PC-9 (cell line): ENCODE measurements around the gene EVL. TPM values are rescaled to one million over a fixed set of nuclear protein-coding genes. Genes with fewer than 3 reads are reported as not detected.

ENCODE experiments used
- BruUV-seq: library from RNA; stranded (reverse); fragments of 400-500 nt; replicated peaks from 2 replicates; lab custom pipeline; 2021; lab: Mats Ljungman, UMichigan
- CTCF ChIA-PET: fragments of 300-600 bp; sonication (Branson Sonifier 250); formaldehyde crosslinking; loops from one replicate; lab custom pipeline; 2022; ENCODE audit warnings: antibody characterized with exemption; lab: Charles Lee
- POLR2A ChIA-PET: fragments of 300-600 bp; sonication (Branson Sonifier 250); formaldehyde crosslinking; loops from one replicate; lab custom pipeline; 2022; ENCODE audit warnings: antibody characterized with exemption; ENCODE audit not compliant: unreplicated experiment; lab: Charles Lee
- DNase-seq, 2 experiments: peaks; one replicate each; pipeline versions ENCODE4 v3.0.0 to v3.0.0-alpha.2; 2015 to 2022; ENCODE audit warnings: mixed read lengths in 1 of 2
- H2AFZ ChIP-seq: fragments of 200-600 bp; sonication (generic); 2 replicates; pipeline ENCODE4 v1.8.1; 2017; ENCODE audit warnings: antibody characterized with exemption
- H3F3A ChIP-seq: fragments of 200-600 bp; sonication (generic); 2 replicates; pipeline ENCODE4 v1.8.1; 2017; ENCODE audit warnings: antibody characterized with exemption, mild to moderate bottlenecking, low read depth; ENCODE audit not compliant: insufficient read depth
- H3K27ac ChIP-seq: fragments of 200-600 bp; sonication (generic); 2 replicates; pipeline ENCODE4 v1.6.1; 2016; ENCODE audit warnings: mixed run types
- H3K27me3 ChIP-seq: fragments of 200-600 bp; sonication (generic); 2 replicates; pipeline ENCODE4 v1.6.1; 2016; ENCODE audit warnings: low read depth, mixed run types; ENCODE audit not compliant: insufficient read depth
- H3K36me3 ChIP-seq: fragments of 200-600 bp; sonication (generic); 2 replicates; pipeline ENCODE4 v1.6.1; 2016; ENCODE audit warnings: low read depth, mixed run types
- H3K4me1 ChIP-seq: fragments of 200-600 bp; sonication (generic); replicated peaks from 2 replicates; pipeline ENCODE4 v1.6.1; 2016; ENCODE audit warnings: mixed run types; ENCODE audit not compliant: insufficient read depth
- H3K4me2 ChIP-seq: fragments of 200-600 bp; sonication (generic); 2 replicates; pipeline ENCODE4 v1.6.1; 2017; ENCODE audit warnings: mixed run types
- H3K4me3 ChIP-seq: fragments of 200-600 bp; sonication (generic); 2 replicates; pipeline ENCODE4 v1.6.1; 2016; ENCODE audit warnings: mixed run types
- H3K79me2 ChIP-seq: fragments of 200-600 bp; sonication (generic); 2 replicates; pipeline ENCODE4 v1.6.1; 2017; ENCODE audit warnings: low read depth, mixed run types
- H3K9me2 ChIP-seq: fragments of 200-600 bp; sonication (generic); 2 replicates; pipeline ENCODE4 v1.8.1; 2017; ENCODE audit warnings: mild to moderate bottlenecking; ENCODE audit not compliant: insufficient read depth
- H3K9me3 ChIP-seq: fragments of 200-600 bp; sonication (generic); 2 replicates; pipeline ENCODE4 v1.8.1; 2016; ENCODE audit warnings: low read depth; ENCODE audit not compliant: insufficient read depth
- H4K20me1 ChIP-seq: fragments of 200-600 bp; sonication (generic); 2 replicates; pipeline ENCODE4 v1.8.1; 2017; ENCODE audit not compliant: insufficient read depth
- EZH2 ChIP-seq: fragments of 200-600 bp; sonication (generic); IDR thresholded peaks from 2 replicates; pipeline ENCODE4 v1.8.0; 2017; ENCODE audit warnings: antibody characterized with exemption, low read depth
- intact Hi-C: fragments of 100-400 bp; cut with micrococcal nuclease; formaldehyde crosslinking; loops from one replicate; pipeline ENCODE4 v1.10.0; 2022; ENCODE audit not compliant: unreplicated experiment
- total RNA-seq: library from RNA; stranded (reverse); gene quantifications from 2 replicates; pipeline ENCODE4 v1.2.3, GENCODE V29; 2021
- TF ChIP-seq, protein P1 (sequence below): fragments of 200-600 bp; sonication (generic); conservative IDR thresholded peaks from 2 replicates; pipeline ENCODE4 v1.6.1; 2017; ENCODE audit warnings: mixed run types, antibody characterized with exemption, mild to moderate bottlenecking, moderate library complexity

Gene EVL
- total RNA-seq, 1 experiment from 2014 or later: 5.9 TPM

DNA sequence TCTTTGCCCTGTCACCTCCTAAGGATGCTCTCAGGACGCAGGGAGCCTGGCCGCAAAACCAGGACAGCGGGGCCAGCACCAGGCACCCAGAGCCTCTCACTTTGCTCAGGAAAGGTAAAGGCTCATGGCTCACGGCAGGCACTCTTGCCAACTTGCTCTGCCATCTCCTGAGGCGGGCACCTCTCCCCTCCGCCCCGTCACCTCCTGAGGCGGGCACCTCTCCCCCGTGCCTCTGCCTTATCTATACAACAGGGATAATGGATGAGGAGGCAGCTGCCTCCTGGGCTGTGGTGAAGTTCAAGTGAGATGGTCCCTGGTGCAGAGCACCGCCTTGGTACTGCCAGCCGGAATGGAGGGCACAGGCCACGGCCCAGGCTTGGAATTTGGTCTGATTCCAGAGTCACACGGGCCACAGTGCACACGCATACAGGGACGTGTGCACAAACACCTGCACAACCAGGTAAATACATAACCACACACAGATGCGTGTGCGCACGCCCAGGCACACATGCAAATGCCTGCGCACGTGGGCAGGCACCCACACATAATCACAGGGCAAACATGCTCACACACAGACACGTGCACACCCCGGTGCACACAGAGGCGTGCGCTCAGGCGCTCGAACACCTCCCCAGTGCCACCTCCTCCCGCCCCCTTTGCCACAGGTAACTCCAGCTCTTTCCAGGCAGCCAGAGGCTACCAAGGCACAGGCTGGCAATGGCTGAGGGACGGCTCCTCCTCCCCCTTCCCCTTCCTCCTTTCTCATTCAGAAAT is 82.7 kb downstream of the EVL start:
- Histone ChIP-seq H3K27ac (no peak overlapping the region), H3K9me2 (no peaks in the 10 kb centered on the region), H2AFZ (no peak overlapping the region), H3K4me1 (peaks cover 18% of the 10 kb centered on the region), H3K4me2 (no peak overlapping the region), H3K36me3 (no peaks in the 10 kb centered on the region), H3K27me3 (no peaks in the 10 kb centered on the region), H3K9me3 (no peaks in the 10 kb centered on the region), H4K20me1 (no peaks in the 10 kb centered on the region), H3F3A (no peaks in the 10 kb centered on the region), H3K4me3 (no peak overlapping the region), H3K79me2 (no peaks in the 10 kb centered on the region)
- TF ChIP-seq EZH2: no peak
- TF ChIP-seq, protein P1, sequence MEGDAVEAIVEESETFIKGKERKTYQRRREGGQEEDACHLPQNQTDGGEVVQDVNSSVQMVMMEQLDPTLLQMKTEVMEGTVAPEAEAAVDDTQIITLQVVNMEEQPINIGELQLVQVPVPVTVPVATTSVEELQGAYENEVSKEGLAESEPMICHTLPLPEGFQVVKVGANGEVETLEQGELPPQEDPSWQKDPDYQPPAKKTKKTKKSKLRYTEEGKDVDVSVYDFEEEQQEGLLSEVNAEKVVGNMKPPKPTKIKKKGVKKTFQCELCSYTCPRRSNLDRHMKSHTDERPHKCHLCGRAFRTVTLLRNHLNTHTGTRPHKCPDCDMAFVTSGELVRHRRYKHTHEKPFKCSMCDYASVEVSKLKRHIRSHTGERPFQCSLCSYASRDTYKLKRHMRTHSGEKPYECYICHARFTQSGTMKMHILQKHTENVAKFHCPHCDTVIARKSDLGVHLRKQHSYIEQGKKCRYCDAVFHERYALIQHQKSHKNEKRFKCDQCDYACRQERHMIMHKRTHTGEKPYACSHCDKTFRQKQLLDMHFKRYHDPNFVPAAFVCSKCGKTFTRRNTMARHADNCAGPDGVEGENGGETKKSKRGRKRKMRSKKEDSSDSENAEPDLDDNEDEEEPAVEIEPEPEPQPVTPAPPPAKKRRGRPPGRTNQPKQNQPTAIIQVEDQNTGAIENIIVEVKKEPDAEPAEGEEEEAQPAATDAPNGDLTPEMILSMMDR: no peak
- intact Hi-C loops: no loop called here
- POLR2A ChIA-PET: no interaction called here
- DNase-seq: no peak
- no TSS peak for BruUV-seq
- CTCF ChIA-PET: no interaction called here

DNA sequence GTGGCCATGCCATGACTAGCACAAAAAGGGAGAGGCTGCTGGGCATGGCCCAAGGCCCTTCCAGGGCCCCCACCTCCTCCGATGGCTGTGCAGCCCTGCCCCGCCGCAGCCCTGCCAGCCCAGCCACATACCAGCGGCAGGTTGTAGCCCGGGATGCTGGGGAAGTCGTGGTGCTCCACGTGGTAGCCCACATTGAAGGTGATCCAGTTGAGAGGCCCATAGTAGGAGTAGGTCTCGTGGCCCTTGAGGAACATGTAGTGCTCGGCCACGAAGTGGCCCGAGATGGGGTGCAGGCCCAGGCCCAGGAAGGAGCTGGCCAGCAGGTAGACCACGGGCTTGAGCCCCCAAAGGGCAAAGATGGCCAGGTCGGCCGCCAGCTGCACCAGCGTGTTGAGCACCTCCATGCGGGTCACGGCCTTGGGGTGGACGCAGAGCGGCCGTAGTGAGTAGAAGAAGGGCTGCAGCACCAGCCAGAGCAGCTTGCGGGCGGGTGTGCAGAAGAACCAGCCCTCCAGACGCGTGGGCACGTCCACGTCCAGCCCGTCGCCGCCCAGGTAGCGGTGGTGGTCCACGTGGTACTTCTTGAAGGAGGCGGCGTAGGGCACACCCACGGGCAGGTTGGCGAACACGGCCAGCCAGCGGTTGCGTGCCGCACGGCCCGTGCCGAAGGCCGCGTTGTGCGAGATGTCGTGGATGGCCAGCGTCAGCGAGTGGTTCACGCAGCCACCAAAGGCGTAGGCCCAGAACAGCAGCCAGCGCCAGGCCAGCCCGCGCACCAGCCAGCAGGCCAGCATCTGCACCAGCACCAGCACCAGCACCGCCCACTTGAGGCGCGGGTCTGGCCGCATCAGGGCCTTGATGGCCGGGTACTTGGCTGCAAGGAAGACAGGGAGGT is 83.9 kb downstream of the EVL start:
- POLR2A ChIA-PET: no interaction called here
- no TSS peak for BruUV-seq
- Histone ChIP-seq H3K4me3 (no peak overlapping the region), H3K27me3 (no peaks in the 10 kb centered on the region), H3K4me1 (peaks cover 14% of the 10 kb centered on the region), H3K9me3 (no peaks in the 10 kb centered on the region), H3K36me3 (no peaks in the 10 kb centered on the region), H3K27ac (no peak overlapping the region), H4K20me1 (no peaks in the 10 kb centered on the region), H2AFZ (no peak overlapping the region), H3K9me2 (no peaks in the 10 kb centered on the region), H3K4me2 (no peak overlapping the region), H3K79me2 (no peaks in the 10 kb centered on the region), H3F3A (no peaks in the 10 kb centered on the region)
- TF ChIP-seq, protein P1: no peak
- TF ChIP-seq EZH2: no peak
- CTCF ChIA-PET: no interaction called here
- no peak for DNase-seq
- intact Hi-C loops: no loop called here

DNA sequence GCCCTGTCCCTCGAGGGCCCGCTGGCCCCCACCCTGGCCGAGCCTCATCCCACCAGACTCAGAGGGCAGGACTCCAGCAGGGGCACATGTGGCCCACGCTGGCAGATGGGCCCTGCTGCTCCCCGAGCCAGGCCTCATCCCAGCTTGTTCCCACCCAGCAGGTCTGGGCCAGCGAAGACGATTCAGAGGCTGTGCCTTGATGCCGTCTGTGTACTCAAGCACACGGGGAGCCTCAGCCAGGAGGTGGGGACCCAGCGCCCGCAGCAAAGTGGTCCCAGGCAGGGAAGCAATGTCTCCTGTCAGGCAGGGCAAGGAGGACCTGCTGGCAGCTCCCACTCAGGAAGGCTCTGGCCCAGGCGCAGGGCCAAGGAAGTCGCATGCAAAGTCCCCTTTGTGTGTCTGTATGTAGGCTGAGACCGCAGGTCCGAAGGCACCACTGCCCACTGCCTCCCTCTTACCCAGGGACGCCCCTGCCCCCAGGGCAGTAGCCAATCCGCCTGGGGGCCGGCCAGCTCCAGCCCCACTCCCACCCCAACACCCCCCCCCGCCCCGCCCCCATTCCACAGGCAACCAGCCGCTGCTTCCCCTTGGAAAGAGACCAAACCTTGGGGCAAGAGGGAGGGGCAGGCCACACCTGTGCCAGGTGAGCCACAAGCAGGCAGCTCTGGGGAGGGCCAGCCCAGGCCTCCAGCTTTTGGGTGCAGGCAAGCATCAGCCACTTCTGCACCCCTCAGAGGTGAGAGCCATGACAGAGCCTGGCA is 84.8 kb downstream of the EVL start:
- POLR2A ChIA-PET: interaction anchor here (0.6 kb wide), 1 partner anchor 11 kb away, joined by 17 read pairs; no protein-coding TSS in a partner anchor
- Histone ChIP-seq H3K4me3 (no peak overlapping the region), H2AFZ (no peak overlapping the region), H3K79me2 (no peaks in the 10 kb centered on the region), H4K20me1 (no peaks in the 10 kb centered on the region), H3F3A (no peaks in the 10 kb centered on the region), H3K9me2 (no peaks in the 10 kb centered on the region), H3K4me1 (peaks cover 14% of the 10 kb centered on the region), H3K36me3 (no peaks in the 10 kb centered on the region), H3K27me3 (no peaks in the 10 kb centered on the region), H3K9me3 (no peaks in the 10 kb centered on the region), H3K4me2 (peak overlapping the region; percentile 40), H3K27ac (no peak overlapping the region)
- BruUV-seq: no TSS peak
- intact Hi-C loops: no loop called here
- TF ChIP-seq, protein P1: no peak
- no peak for TF ChIP-seq EZH2
- peak; percentile 35 to 43 for DNase-seq
- CTCF ChIA-PET: interaction anchor here (0.6 kb wide), 1 partner anchor 42 kb away, joined by 3 read pairs; no protein-coding TSS in a partner anchor
